NCI-H146 treated with DMSO at 0.1 percent for 48 hours (cell line): ENCODE results near the gene BBS9.
"Not testable (repeated sequence)": the region's sequence is repeated elsewhere in the genome, so short reads cannot be mapped to it uniquely, and the experiment has no call there.

Experiments used
- DNase-seq: peaks from one replicate; lab custom pipeline; 2025; ENCODE audit not compliant: unreplicated experiment; lab: John Stamatoyannopoulos, UW

The BBS9 gene

GRCh38 chr7:33128990-33129805, at the start of gene BBS9:
BBS9 (plus strand) TSS chr7:33129564; CDS start chr7:33146253, 16,689 bp downstream.
- DNase-seq, result peak; percentile 94

GRCh38 chr7:33079763-33080690, 49.3 kb upstream of the BBS9 start:
- no peak for DNase-seq

- no peak for DNase-seq
Observed at GRCh38 chr7:33087356-33087755, 42.0 kb upstream of the BBS9 start.

GRCh38 chr7:33087858-33088257, 41.5 kb upstream of the BBS9 start:
- DNase-seq, result no peak

GRCh38 chr7:33089142-33089541, 40.2 kb upstream of the BBS9 start:
- no peak for DNase-seq

- DNase-seq, result no peak
Observed at GRCh38 chr7:33091111-33091531, 38.2 kb upstream of the BBS9 start.

- no peak for DNase-seq
Observed at GRCh38 chr7:33091641-33092191, 37.6 kb upstream of the BBS9 start.

- DNase-seq, result no peak
Observed at GRCh38 chr7:33093266-33093665, 36.1 kb upstream of the BBS9 start.

GRCh38 chr7:33094745-33095275, 34.6 kb upstream of the BBS9 start:
- DNase-seq, result not testable (repeated sequence)

DNA sequence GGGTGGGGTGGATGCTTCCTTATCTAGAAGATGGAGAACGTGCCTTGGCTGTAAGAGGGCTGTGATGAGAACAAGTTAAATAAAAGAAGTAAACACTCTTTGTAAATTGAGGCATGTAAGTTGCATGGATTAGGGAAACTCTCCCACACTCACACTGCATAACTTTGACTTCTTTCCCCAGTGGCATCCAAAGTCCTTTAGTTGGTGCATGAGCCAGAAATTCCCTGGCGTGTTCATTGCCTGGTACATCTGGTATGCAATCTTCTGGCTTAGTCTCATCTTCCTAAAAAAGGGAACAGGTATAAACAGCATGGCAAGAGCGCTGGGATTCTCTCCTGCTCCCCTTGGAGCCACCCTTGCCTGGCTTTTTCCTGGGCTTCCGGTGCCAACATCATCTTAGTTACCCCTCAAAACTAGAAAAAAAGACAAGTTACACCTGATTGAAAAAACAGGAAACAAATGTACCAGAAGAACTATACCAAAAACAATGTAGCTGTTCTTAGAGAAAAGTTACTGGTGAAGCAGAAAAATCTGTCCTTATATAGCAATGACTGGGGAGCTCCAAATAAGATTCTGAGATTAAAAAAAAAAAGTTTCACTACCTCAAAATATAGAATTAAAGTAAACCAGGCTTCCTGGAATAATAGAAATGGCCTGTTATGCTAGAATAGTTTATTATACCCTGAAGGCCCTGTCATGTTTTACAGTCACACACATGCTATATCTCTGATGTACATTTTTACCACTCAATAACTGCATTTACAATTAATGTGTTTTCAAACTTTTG, 30.0 kb upstream of the BBS9 start:
- no peak for DNase-seq

DNA sequence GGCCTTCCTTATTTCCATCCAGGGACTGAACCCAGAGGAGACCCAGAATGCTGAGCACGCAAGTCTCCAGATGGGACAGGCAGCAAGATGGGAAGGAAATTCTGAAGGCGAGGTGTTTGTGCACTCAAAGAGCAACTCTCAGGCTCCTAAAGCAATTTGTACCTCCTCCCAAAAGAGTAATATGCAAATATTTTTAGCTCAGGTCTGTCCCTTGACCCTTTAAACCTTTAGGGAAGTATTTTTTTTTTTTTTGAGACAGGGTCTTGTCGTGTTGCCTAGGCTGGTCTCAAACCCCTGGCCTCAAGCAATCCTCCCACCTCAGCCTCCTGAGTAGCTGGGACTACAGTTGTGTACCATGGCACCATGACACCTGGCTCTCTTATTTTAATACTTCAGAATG, 28.6 kb upstream of the BBS9 start:
- no peak for DNase-seq

GRCh38 chr7:33101906-33102305, 27.5 kb upstream of the BBS9 start:
- no peak for DNase-seq

DNA sequence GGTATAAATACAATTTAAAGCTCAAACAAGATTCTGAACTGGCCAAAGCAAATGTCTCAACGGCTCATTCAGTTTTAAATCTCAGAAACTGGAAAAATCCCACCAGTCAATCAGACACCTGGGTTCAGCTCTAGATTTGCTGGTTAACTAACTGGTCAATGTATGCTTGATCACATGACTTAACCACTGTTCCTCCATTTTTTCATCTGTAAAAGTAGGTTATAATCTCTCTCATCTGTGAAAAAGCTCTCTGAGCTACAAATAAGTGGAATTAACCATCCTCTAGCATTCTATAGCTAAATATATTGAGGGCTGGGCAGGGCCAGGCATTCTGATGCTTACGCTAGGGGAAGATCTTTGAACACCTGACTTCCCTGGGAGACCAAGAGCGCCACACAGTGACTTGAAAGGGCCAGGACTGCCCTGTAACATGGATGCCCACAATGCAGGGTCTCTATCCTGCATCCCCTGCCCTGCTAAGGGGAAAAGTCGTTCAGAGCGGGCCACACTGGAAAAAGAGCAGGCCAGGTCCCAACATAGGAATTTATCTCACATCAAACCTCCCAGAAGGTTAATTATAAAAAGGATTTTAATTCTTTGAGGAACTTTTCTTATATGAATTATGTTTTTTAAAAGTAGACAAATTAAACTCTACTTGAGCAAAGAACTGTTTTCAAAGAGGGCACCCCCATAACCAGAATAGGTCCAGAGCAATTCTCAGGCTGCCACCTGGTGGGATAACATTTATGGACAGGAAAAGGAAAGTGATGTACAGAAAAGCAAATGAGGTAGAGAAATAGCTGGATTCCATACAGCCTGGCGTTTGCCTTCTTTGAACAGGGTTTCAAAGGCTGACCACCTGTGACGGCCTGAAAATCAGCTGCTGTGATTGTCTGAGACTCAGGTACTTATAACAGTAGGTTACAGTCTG, 22.0 kb upstream of the BBS9 start:
- DNase-seq, result peak; percentile 29

- DNase-seq, result peak; percentile 31
Observed at GRCh38 chr7:33108554-33109004, 20.8 kb upstream of the BBS9 start.

GRCh38 chr7:33109005-33109757, 20.2 kb upstream of the BBS9 start, which contains the start of gene RP9:
RP9 (minus strand) TSS chr7:33109404; CDS start chr7:33109372, 32 bp downstream.
- DNase-seq, result peak; percentile 64

DNA sequence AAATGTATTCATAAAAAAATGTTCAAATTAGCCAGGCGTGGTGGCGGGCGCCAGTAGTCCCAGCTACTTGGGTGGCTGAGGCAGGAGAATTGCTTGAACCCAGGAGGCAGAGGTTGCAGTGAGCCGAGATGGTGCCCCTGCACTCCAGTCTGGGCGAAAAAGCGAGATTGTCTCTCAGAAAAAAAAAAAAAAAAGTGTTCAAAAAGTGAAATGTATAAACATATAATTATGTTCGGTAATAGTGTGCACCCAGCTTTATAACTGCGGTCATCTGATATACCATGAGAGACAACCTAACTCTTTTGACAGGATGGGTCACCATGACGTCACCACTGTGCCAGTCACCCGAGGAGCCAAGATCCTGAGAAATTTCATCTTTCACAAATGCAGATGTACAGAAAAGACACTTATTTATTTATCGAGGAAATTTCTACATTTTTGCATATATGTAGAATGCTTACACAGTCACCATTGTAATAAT, 19.6 kb upstream of the BBS9 start:
- peak; percentile 26 for DNase-seq

- no peak for DNase-seq
Observed at GRCh38 chr7:33111614-33112013, 17.8 kb upstream of the BBS9 start.

DNA sequence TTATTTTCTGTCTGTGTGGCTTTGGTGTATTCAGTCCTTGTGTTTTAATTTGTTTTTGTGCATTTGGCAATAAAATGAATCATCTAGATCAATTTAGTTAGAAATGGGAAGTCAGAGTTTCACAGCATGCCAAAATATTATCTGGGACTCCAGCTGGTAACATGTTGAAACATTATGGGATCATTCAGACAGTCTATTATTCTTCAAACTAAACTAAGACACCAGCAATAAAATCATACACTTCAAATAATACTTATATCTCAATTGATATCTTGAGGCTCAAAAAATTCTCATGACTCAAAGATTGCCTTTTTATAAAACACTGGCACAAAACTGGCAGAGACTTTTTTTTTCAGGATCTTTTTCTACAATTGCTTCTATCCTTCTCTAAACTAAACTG, 14.4 kb upstream of the BBS9 start:
- no peak for DNase-seq
